T-cell (primary cell): ENCODE data around the gene CCDC85B. TPM values are rescaled to one million over a fixed set of nuclear protein-coding genes. Genes with fewer than 3 reads are reported as not detected.
A peak's percentile ranks its signal among the peaks of the same experiment; 100 is the strongest.

Experiments used
- ATAC-seq, 4 experiments: fragments of 200-7000 bp in 3 of 4; fragments of 150-1000 bp in 1 of 4; cut with Tn5 transposase; replicated peaks in 1 of 4; 1 replicate in 3 of 4; 2 replicates in 1 of 4; pipeline ENCODE4 v1.10.0; 2021; ENCODE audit warnings: moderate library complexity in 3 of 4, mild to moderate bottlenecking in 2 of 4, moderate number of reproducible peaks in 1 of 4
- CTCF ChIA-PET, 2 donors: fragments of 300-600 bp; sonication (Branson Sonifier 250); formaldehyde crosslinking; loops; one replicate each; lab custom pipeline; 2022; ENCODE audit warnings: antibody characterized with exemption in 2 of 2; lab: Charles Lee
- POLR2A ChIA-PET, 2 donors: fragments of 300-600 bp; sonication (Branson Sonifier 250); formaldehyde crosslinking; loops; one replicate each; lab custom pipeline; 2022; ENCODE audit warnings: antibody characterized with exemption in 2 of 2; lab: Charles Lee
- DNase-seq, 35 experiments: peaks; one replicate each; pipeline versions ENCODE4 v3.0.0 to v3.0.0-alpha.2; 2013 to 2023
- H3K27ac ChIP-seq: one replicate; pipeline ENCODE4 v1.5.1; 2013; ENCODE audit warnings: low read length
- H3K27me3 ChIP-seq, 2 experiments: replicated peaks in 1 of 2; 1 replicate in 1 of 2; 2 replicates in 1 of 2; pipeline versions ENCODE4 v1.6.1 to v1.7.0; 2013; ENCODE audit warnings: low read length in 1 of 2, mixed read lengths in 1 of 2; ENCODE audit not compliant: control insufficient read depth in 2 of 2, insufficient read depth in 2 of 2; ENCODE audit errors: extremely low read depth in 1 of 2
- H3K36me3 ChIP-seq, 2 donors: 1 replicate in 1 of 2; 2 replicates in 1 of 2; pipeline versions ENCODE4 v1.6.1 to v1.7.0; 2013; ENCODE audit warnings: low read length in 1 of 2; ENCODE audit not compliant: control insufficient read depth in 2 of 2, insufficient read depth in 1 of 2; ENCODE audit errors: extremely low read depth in 1 of 2
- H3K4me1 ChIP-seq, 2 experiments: 1 replicate in 1 of 2; 2 replicates in 1 of 2; pipeline versions ENCODE4 v1.6.1 to v1.7.0; 2013; ENCODE audit warnings: low read length in 2 of 2, mixed read lengths in 1 of 2; ENCODE audit not compliant: insufficient read depth in 2 of 2, control insufficient read depth in 1 of 2; ENCODE audit errors: extremely low read depth in 1 of 2
- H3K4me3 ChIP-seq, 2 donors: 1 replicate in 1 of 2; 2 replicates in 1 of 2; pipeline versions ENCODE4 v1.5.1 to v1.7.0; 2013; ENCODE audit warnings: mild to moderate bottlenecking in 2 of 2, low read length in 1 of 2, moderate library complexity in 1 of 2; ENCODE audit not compliant: control insufficient read depth in 1 of 2; ENCODE audit errors: extremely low read depth in 1 of 2
- H3K9me3 ChIP-seq: 2 replicates; pipeline ENCODE4 v1.7.0; 2013
- H3K27ac Mint-ChIP-seq, 2 donors: one replicate each; pipeline ENCODE4 v1.8.0; 2020 to 2021; ENCODE audit warnings: mild to moderate bottlenecking in 2 of 2, mixed read lengths in 2 of 2
- H3K27me3 Mint-ChIP-seq, 2 donors: one replicate each; pipeline ENCODE4 v1.8.0; 2021 to 2022; ENCODE audit warnings: mixed read lengths in 2 of 2
- H3K36me3 Mint-ChIP-seq: one replicate; pipeline ENCODE4 v1.8.0; 2021; ENCODE audit warnings: mixed read lengths
- H3K4me1 Mint-ChIP-seq, 3 donors: one replicate each; pipeline ENCODE4 v1.8.0; 2020 to 2022; ENCODE audit warnings: mixed read lengths in 3 of 3, mild to moderate bottlenecking in 1 of 3
- H3K4me3 Mint-ChIP-seq, 3 donors: one replicate each; pipeline ENCODE4 v1.8.0; 2020 to 2022; ENCODE audit warnings: mild to moderate bottlenecking in 3 of 3, mixed read lengths in 3 of 3, moderate library complexity in 3 of 3
- H3K9me3 Mint-ChIP-seq, 3 donors: one replicate each; pipeline ENCODE4 v1.8.0; 2020 to 2022; ENCODE audit warnings: mixed read lengths in 3 of 3
- WGBS: methylation state at CpG from one replicate; pipeline ENCODE4 v1.1.5; 2013; ENCODE audit warnings: missing lambda C conversion rate; ENCODE audit not compliant: insufficient coverage; 5-methylcytosine and 5-hydroxymethylcytosine counted together
- total RNA-seq, 35 experiments: library from RNA in 6 of 35; stranded (reverse) in 6 of 35; fragments of 120-200 nt in 1 of 35; gene quantifications; one replicate each; pipeline versions ENCODE4 v1.2.1 to v1.2.4 and lab custom pipeline; 2013 to 2026

The CCDC85B gene
- total RNA-seq, 5 donors from 2014 or later (not counting 1 experiment from before 2014, with no cell fraction given): 20.3 to 39.0 (median 37.4) TPM

- Mint-ChIP-seq H3K9me3 (no peaks in the 10 kb centered on the region), H3K4me1 (peaks cover 34 to 54% (median 43%) of the 10 kb centered on the region in 3 donors)
These were observed 10.4 kb upstream of the CCDC85B start for GRCh38 chr11:65880027-65880426.

GRCh38 chr11:65880844-65881421, 9.5 kb upstream of the CCDC85B start:
- peak overlapping the region in 1 of 2 donors; percentile 24 for H3K4me3 ChIP-seq
- WGBS: 44% methylated on average over 3 of the region's 7 CpGs
- peak overlapping the region; percentile 49 for H3K27ac ChIP-seq
- peaks cover 6 to 65% of the 10 kb centered on the region in 2 experiments for H3K4me1 ChIP-seq
- H3K27me3 ChIP-seq: no peaks in the 10 kb centered on the region
- CTCF ChIA-PET: interaction anchor here (0.6 to 1.5 kb wide), 3 partner anchors 10 to 268 kb away, joined by 3 to 4 read pairs (median 3); partner anchors contain the start of genes CCDC85B (in 1 of the 2) and MUS81 (in 1 of the 2)
- ATAC-seq (peak in 1 of 4 experiments; percentile 5), DNase-seq (no peak)
- no peaks in the 10 kb centered on the region for H3K9me3 ChIP-seq
- POLR2A ChIA-PET: no interaction called here
- peak overlapping the region; percentile 32 to 78 (median 77) for H3K4me3 Mint-ChIP-seq
- peaks cover 18 to 39% of the 10 kb centered on the region in 2 donors for H3K36me3 ChIP-seq
- no peaks in the 10 kb centered on the region for H3K9me3 Mint-ChIP-seq
- H3K27ac Mint-ChIP-seq: peak overlapping the region; percentile 90 to 92
- peaks cover 4% of the 10 kb centered on the region for H3K36me3 Mint-ChIP-seq
- no peaks in the 10 kb centered on the region for H3K27me3 Mint-ChIP-seq
- H3K4me1 Mint-ChIP-seq: peaks cover 38 to 58% (median 44%) of the 10 kb centered on the region in 3 donors

More at GRCh38 chr11:65880027-65880426, 10.4 kb upstream of the CCDC85B start:
- Histone ChIP-seq H3K4me1 (peaks cover 6 to 61% of the 10 kb centered on the region in 2 experiments), H3K4me3 (peak overlapping the region in 1 of 2 donors; percentile 61), H3K27me3 (no peaks in the 10 kb centered on the region), H3K9me3 (no peaks in the 10 kb centered on the region), H3K27ac (peak overlapping the region; percentile 63), H3K36me3 (peaks cover 11 to 31% of the 10 kb centered on the region in 2 donors)
- POLR2A ChIA-PET: interaction anchor here in 1 of 2 donors (0.6 kb wide), 1 partner anchor 314 kb away, joined by 6 read pairs; no protein-coding TSS in a partner anchor
- H3K27ac Mint-ChIP-seq: peak overlapping the region; percentile 90 to 92
- H3K27me3 Mint-ChIP-seq: no peaks in the 10 kb centered on the region
- peak overlapping the region; percentile 64 to 78 (median 77) for H3K4me3 Mint-ChIP-seq
- 55% methylated on average over 5 of the region's 7 CpGs for WGBS
- ATAC-seq: peak in 1 of 4 experiments; percentile 6
- CTCF ChIA-PET: no interaction called here
- H3K36me3 Mint-ChIP-seq: peaks cover 4% of the 10 kb centered on the region
- DNase-seq: no peak

- Mint-ChIP-seq H3K27me3 (no peaks in the 10 kb centered on the region), H3K36me3 (peaks cover 4% of the 10 kb centered on the region), H3K4me3 (no peak overlapping the region), H3K9me3 (no peaks in the 10 kb centered on the region), H3K27ac (peak overlapping the region; percentile 8 to 92), H3K4me1 (peaks cover 48 to 67% (median 55%) of the 10 kb centered on the region in 3 donors)
- 89% methylated on average over 18 of the region's 30 CpGs for WGBS
- no peaks in the 10 kb centered on the region for H3K27me3 ChIP-seq
- POLR2A ChIA-PET: no interaction called here
- H3K4me1 ChIP-seq: peaks cover 6 to 64% of the 10 kb centered on the region in 2 experiments
- no peak overlapping the region for H3K27ac ChIP-seq
- CTCF ChIA-PET: interaction anchor here in 1 of 2 donors (1.5 to 9.7 kb wide), 2 partner anchors 8 to 23 kb away, joined by 4 to 167 read pairs; partner anchors contain the start of genes CCDC85B, CFL1 and MUS81
- DNase-seq (peak in 1 of 35 experiments; percentile 12), ATAC-seq (no peak)
- H3K4me3 ChIP-seq: no peak overlapping the region
- no peaks in the 10 kb centered on the region for H3K9me3 ChIP-seq
- H3K36me3 ChIP-seq: peaks cover 18 to 45% of the 10 kb centered on the region in 2 donors
These were observed 8.1 kb upstream of the CCDC85B start for GRCh38 chr11:65882120-65883057.

- H3K9me3 ChIP-seq: no peaks in the 10 kb centered on the region
- WGBS: 90% methylated on average over 6 of the region's 13 CpGs
- Mint-ChIP-seq H3K4me1 (peaks cover 56 to 68% (median 61%) of the 10 kb centered on the region in 3 donors), H3K9me3 (no peaks in the 10 kb centered on the region), H3K27ac (no peak overlapping the region), H3K27me3 (no peaks in the 10 kb centered on the region), H3K4me3 (no peak overlapping the region), H3K36me3 (peaks cover 4% of the 10 kb centered on the region)
- no peak overlapping the region for H3K4me3 ChIP-seq
- ChIA-PET POLR2A (no interaction called here), CTCF (interaction anchor here (0.6 to 9.7 kb wide), 4 partner anchors 11 to 172 kb away, joined by 3 to 167 read pairs (median 4); partner anchors contain the start of genes CFL1 (in 1 of the 2) and MUS81 (in 1 of the 2))
- DNase-seq (no peak), ATAC-seq (no peak)
- H3K27me3 ChIP-seq: no peaks in the 10 kb centered on the region
- peaks cover 18 to 45% of the 10 kb centered on the region in 2 donors for H3K36me3 ChIP-seq
- H3K27ac ChIP-seq: no peak overlapping the region
- peaks cover 6 to 66% of the 10 kb centered on the region in 2 experiments for H3K4me1 ChIP-seq
These were observed 7.3 kb upstream of the CCDC85B start for GRCh38 chr11:65883058-65883761.

GRCh38 chr11:65883786-65884715, 6.4 kb upstream of the CCDC85B start:
- H3K4me3 Mint-ChIP-seq: no peak overlapping the region
- Histone ChIP-seq H3K4me3 (no peak overlapping the region), H3K9me3 (no peaks in the 10 kb centered on the region), H3K36me3 (peaks cover 18 to 45% of the 10 kb centered on the region in 2 donors), H3K4me1 (peaks cover 8 to 64% of the 10 kb centered on the region in 2 experiments), H3K27me3 (no peaks in the 10 kb centered on the region), H3K27ac (no peak overlapping the region)
- ATAC-seq (no peak), DNase-seq (peak in 1 of 35 experiments; percentile 11)
- WGBS: 87% methylated on average over 26 of the region's 28 CpGs
- ChIA-PET CTCF (interaction anchor here (0.6 to 9.7 kb wide), 23 partner anchors 10 to 173 kb away, joined by 3 to 167 read pairs (median 4); partner anchors contain the start of genes MUS81 (in 2 of the 2), BANF1 (in 1 of the 2), CFL1 (in 1 of the 2) and EIF1AD (in 1 of the 2)), POLR2A (no interaction called here)
- no peaks in the 10 kb centered on the region for H3K9me3 Mint-ChIP-seq
- H3K36me3 Mint-ChIP-seq: peaks cover 4% of the 10 kb centered on the region
- H3K4me1 Mint-ChIP-seq: peaks cover 61 to 68% (median 63%) of the 10 kb centered on the region in 3 donors
- H3K27me3 Mint-ChIP-seq: no peaks in the 10 kb centered on the region
- H3K27ac Mint-ChIP-seq: peak overlapping the region; percentile 73 to 83
